Fibroblast of lung (primary cell): ENCODE results near the gene POLR2E. TPM values are rescaled to one million over a fixed set of nuclear protein-coding genes. Genes with fewer than 3 reads are reported as not detected.

ENCODE experiments used
- DNase-seq, 2 donors: peaks; one replicate each; pipeline versions ENCODE4 v3.0.0 to v3.0.0-alpha.2; 2010; ENCODE audit warnings: low read depth in 2 of 2
- H2AFZ ChIP-seq: 2 replicates; pipeline ENCODE4 v1.5.1; 2012; ENCODE audit warnings: low read length, control low read depth, inconsistent platforms
- H3K27ac ChIP-seq: 2 replicates; pipeline ENCODE4 v1.5.1; 2011; ENCODE audit warnings: low read length, control low read depth; ENCODE audit not compliant: insufficient read depth
- H3K27me3 ChIP-seq: 2 replicates; pipeline ENCODE4 v1.5.1; 2011; ENCODE audit warnings: mild to moderate bottlenecking, low read length; ENCODE audit not compliant: control insufficient read depth, insufficient read depth
- H3K36me3 ChIP-seq: 2 replicates; pipeline ENCODE4 v1.5.1; 2011; ENCODE audit warnings: low read length; ENCODE audit not compliant: control insufficient read depth, insufficient read depth
- H3K4me1 ChIP-seq: 2 replicates; pipeline ENCODE4 v1.5.1; 2011; ENCODE audit warnings: low read length; ENCODE audit not compliant: control insufficient read depth, insufficient read depth; ENCODE audit errors: extremely low read depth
- H3K4me2 ChIP-seq: 2 replicates; pipeline ENCODE4 v1.5.1; 2011; ENCODE audit warnings: low read length, control low read depth; ENCODE audit not compliant: insufficient read depth; ENCODE audit errors: extremely low read depth
- H3K4me3 ChIP-seq, 4 experiments: fragments of 200-600 bp in 1 of 4; sonication (generic) in 1 of 4; replicated peaks in 1 of 4; 2 replicates each; pipeline ENCODE4 v1.5.1; 2011 to 2016; ENCODE audit warnings: low read length in 4 of 4, low read depth in 3 of 4, mild to moderate bottlenecking in 3 of 4, control low read depth in 2 of 4, inconsistent platforms in 1 of 4, mixed read lengths in 1 of 4; ENCODE audit not compliant: insufficient read depth in 1 of 4; ENCODE audit errors: control extremely low read depth in 1 of 4
- H3K79me2 ChIP-seq: 2 replicates; pipeline ENCODE4 v1.5.1; 2012; ENCODE audit warnings: mild to moderate bottlenecking, low read length, inconsistent platforms; ENCODE audit not compliant: control insufficient read depth, insufficient read depth
- H3K9ac ChIP-seq: 2 replicates; pipeline ENCODE4 v1.5.1; 2011; ENCODE audit warnings: mild to moderate bottlenecking, low read length, control low read depth; ENCODE audit not compliant: insufficient read depth
- H3K9me3 ChIP-seq: 2 replicates; pipeline ENCODE4 v1.5.1; 2012; ENCODE audit warnings: low read depth, low read length; ENCODE audit not compliant: control insufficient read depth, insufficient read depth
- H4K20me1 ChIP-seq: 2 replicates; pipeline ENCODE4 v1.5.1; 2011; ENCODE audit warnings: low read length; ENCODE audit not compliant: control insufficient read depth, insufficient read depth; ENCODE audit errors: extremely low read depth
- EZH2 ChIP-seq: IDR thresholded peaks from 2 replicates; pipeline ENCODE4 v1.5.1; 2012; ENCODE audit warnings: low read length, control low read depth, mild to moderate bottlenecking; ENCODE audit errors: missing control alignments
- polyA plus RNA-seq, 2 donors: library from polyadenylated mRNA; depleted of rRNA in 1 of 2; stranded (reverse) in 1 of 2; unstranded in 1 of 2; fragments of >200 nt; gene quantifications; 2 replicates each; pipeline ENCODE4 v1.2.1, GENCODE V29; 2011 to 2012; ENCODE audit warnings: missing spikeins in 1 of 2
- total RNA-seq: library from RNA; depleted of rRNA; stranded (reverse); fragments of >200 nt; gene quantifications from 2 replicates; pipeline ENCODE4 v1.2.1, GENCODE V29; 2014
- TF ChIP-seq, protein P1 (sequence below), 2 donors: IDR thresholded peaks in 1 of 2; conservative IDR thresholded peaks in 1 of 2; 1 replicate in 1 of 2; 2 replicates in 1 of 2; pipeline ENCODE4 v1.5.1; 2011 to 2012; ENCODE audit warnings: low read length in 2 of 2, control low read depth in 1 of 2, inconsistent platforms in 1 of 2, low read depth in 1 of 2, mild to moderate bottlenecking in 1 of 2

The POLR2E gene
- total and polyA plus RNA-seq, 2 donors (not counting 1 experiment from before 2014, with no cell fraction given): 55.2 to 130 TPM

DNA sequence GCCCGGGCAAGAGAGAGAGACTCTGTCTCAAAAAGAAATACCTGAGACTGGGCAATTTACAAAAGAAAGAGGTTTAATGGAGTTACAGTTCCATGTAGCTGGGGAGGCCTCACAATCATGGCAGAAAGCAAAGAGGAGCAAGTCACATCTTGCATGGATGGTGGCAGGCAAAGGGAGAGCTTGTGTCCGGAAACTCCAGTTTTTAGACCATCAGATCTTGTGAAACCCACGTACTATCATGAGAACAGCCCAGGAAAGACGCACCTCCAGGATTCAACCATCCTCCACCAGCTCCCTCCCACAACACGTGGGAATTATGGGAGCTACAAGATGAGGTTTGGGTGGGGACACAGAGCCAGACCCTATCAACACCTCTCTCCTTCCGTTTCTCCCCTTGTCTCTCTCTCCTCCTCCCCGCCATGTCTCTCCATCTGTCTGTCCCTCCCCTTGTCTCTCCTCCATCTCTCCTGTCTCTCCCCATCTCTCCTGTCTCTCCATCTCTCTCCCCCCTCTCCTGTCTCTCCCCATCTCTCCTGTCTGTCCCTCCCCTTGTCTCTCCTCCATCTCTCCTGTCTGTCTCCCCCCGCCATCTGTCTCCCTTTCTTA, 10.0 kb downstream of the POLR2E start:
- Histone ChIP-seq H3K4me3 (no peak overlapping the region), H3K36me3 (peaks cover 11% of the 10 kb centered on the region), H4K20me1 (no peaks in the 10 kb centered on the region), H3K79me2 (no peaks in the 10 kb centered on the region), H3K9me3 (no peaks in the 10 kb centered on the region), H3K4me2 (no peak overlapping the region), H2AFZ (no peak overlapping the region), H3K27me3 (no peaks in the 10 kb centered on the region), H3K27ac (no peak overlapping the region), H3K4me1 (no peaks in the 10 kb centered on the region), H3K9ac (no peak overlapping the region)
- DNase-seq: no peak
- no peak for TF ChIP-seq EZH2
- TF ChIP-seq, protein P1, sequence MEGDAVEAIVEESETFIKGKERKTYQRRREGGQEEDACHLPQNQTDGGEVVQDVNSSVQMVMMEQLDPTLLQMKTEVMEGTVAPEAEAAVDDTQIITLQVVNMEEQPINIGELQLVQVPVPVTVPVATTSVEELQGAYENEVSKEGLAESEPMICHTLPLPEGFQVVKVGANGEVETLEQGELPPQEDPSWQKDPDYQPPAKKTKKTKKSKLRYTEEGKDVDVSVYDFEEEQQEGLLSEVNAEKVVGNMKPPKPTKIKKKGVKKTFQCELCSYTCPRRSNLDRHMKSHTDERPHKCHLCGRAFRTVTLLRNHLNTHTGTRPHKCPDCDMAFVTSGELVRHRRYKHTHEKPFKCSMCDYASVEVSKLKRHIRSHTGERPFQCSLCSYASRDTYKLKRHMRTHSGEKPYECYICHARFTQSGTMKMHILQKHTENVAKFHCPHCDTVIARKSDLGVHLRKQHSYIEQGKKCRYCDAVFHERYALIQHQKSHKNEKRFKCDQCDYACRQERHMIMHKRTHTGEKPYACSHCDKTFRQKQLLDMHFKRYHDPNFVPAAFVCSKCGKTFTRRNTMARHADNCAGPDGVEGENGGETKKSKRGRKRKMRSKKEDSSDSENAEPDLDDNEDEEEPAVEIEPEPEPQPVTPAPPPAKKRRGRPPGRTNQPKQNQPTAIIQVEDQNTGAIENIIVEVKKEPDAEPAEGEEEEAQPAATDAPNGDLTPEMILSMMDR (conservative IDR thresholded peaks at IDR 0.05 in 1 of 2, IDR thresholded peaks at IDR 0.05 in 1 of 2; ENCODE audit: low read depth in 1 of 2, low read length in 2 of 2): no peak

DNA sequence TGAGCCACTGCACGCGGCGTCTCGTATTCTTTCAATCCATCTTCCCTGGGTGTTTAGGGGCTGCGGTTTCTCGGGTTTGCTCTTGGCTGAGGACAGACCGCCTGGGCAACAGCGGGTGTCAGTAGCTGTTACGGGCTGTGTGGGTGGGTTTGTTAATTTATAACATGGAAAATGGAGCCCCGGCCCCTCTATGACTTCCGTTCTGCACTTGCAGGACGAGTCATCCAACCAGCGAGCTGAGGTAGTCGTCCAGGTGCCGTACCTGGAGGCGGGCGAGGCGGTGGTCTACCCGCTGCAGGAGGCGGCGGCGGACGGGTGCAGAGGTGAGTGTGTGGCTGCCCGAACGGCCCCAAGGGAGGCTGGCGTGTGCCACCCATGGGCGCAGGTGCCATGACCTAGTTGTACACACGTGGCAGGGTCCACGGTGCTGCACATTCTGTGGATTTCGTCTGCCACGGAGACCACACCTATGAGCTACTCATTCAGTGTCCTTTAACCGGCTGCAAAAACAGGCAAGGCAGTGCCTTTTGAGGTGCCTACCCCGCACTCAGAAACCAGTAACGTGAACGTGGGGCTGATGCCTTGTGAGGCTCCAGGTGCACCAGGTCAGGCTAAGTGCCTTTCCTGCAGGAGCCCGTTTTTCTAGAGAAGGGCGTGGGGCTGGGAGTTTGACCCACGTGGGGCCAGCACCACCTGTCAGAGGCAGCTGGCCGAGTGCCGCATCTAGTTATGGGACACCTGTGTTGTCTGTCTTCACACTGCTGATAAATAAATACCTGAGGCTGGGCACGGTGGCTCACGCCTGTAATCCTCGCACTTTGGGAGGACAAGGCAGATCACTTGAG, 10.9 kb downstream of the POLR2E start:
- H2AFZ ChIP-seq: no peak overlapping the region
- no peak overlapping the region for H3K9ac ChIP-seq
- H3K4me3 ChIP-seq: no peak overlapping the region
- no peaks in the 10 kb centered on the region for H4K20me1 ChIP-seq
- no peak for DNase-seq
- peaks cover 11% of the 10 kb centered on the region for H3K36me3 ChIP-seq
- H3K79me2 ChIP-seq: no peaks in the 10 kb centered on the region
- H3K9me3 ChIP-seq: no peaks in the 10 kb centered on the region
- TF ChIP-seq, protein P1 (conservative IDR thresholded peaks at IDR 0.05 in 1 of 2, IDR thresholded peaks at IDR 0.05 in 1 of 2; ENCODE audit: low read depth in 1 of 2, low read length in 2 of 2): no peak
- no peak for TF ChIP-seq EZH2
- no peaks in the 10 kb centered on the region for H3K4me1 ChIP-seq
- H3K4me2 ChIP-seq: no peak overlapping the region
- H3K27ac ChIP-seq: no peak overlapping the region
- H3K27me3 ChIP-seq: no peaks in the 10 kb centered on the region

DNA sequence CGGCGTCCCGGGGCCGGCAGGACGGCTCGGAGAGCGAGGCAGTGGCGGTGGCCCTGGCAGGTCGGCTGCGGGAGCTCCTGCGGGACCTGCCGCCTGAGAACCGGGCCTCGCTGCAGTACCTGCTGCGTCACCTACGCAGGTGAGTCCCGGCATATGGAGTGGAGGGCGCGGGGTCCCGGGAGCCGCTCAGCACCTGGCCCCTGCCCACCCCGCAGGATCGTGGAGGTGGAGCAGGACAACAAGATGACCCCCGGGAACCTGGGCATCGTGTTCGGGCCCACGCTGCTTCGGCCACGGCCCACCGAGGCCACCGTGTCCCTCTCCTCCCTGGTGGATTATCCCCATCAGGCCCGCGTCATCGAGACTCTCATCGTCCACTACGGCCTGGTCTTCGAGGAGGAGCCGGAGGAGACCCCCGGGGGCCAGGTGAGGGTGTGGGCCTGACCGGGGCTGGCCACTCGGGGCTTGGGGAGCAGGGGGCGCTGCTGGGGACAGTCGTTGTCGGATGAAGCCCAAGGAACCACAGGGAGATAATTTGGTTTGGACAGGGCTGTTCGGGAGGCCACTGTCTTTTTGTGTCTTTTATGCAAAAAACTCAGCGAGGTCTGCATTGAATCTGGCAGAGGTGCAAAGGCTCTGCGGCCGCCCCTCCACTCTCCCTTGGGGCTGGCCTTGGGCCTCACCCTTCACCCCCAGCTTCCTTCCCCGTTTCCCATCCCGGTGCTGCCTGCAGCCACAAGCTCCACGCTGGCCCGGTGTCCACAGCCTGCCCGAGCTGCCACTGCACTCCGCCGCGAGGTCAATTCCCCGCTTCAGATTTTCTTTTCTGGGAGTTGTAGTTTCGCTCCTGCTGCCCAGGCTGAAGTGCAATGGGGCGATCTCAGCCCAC, 12.0 kb downstream of the POLR2E start:
- Histone ChIP-seq H3K9ac (no peak overlapping the region), H3K4me2 (no peak overlapping the region), H3K4me1 (no peaks in the 10 kb centered on the region), H3K36me3 (peaks cover 3% of the 10 kb centered on the region), H2AFZ (no peak overlapping the region), H4K20me1 (no peaks in the 10 kb centered on the region), H3K27me3 (no peaks in the 10 kb centered on the region), H3K4me3 (no peak overlapping the region), H3K9me3 (no peaks in the 10 kb centered on the region), H3K27ac (no peak overlapping the region), H3K79me2 (no peaks in the 10 kb centered on the region)
- no peak for DNase-seq
- TF ChIP-seq EZH2: no peak
- TF ChIP-seq, protein P1 (conservative IDR thresholded peaks at IDR 0.05 in 1 of 2, IDR thresholded peaks at IDR 0.05 in 1 of 2; ENCODE audit: low read depth in 1 of 2, low read length in 2 of 2): no peak
